SIG-M5 (cell line): ENCODE data around the gene FAM131B.

Experiments
- DNase-seq: peaks from one replicate; lab custom pipeline; 2025; lab: John Stamatoyannopoulos, UW

FAM131B gene

DNA sequence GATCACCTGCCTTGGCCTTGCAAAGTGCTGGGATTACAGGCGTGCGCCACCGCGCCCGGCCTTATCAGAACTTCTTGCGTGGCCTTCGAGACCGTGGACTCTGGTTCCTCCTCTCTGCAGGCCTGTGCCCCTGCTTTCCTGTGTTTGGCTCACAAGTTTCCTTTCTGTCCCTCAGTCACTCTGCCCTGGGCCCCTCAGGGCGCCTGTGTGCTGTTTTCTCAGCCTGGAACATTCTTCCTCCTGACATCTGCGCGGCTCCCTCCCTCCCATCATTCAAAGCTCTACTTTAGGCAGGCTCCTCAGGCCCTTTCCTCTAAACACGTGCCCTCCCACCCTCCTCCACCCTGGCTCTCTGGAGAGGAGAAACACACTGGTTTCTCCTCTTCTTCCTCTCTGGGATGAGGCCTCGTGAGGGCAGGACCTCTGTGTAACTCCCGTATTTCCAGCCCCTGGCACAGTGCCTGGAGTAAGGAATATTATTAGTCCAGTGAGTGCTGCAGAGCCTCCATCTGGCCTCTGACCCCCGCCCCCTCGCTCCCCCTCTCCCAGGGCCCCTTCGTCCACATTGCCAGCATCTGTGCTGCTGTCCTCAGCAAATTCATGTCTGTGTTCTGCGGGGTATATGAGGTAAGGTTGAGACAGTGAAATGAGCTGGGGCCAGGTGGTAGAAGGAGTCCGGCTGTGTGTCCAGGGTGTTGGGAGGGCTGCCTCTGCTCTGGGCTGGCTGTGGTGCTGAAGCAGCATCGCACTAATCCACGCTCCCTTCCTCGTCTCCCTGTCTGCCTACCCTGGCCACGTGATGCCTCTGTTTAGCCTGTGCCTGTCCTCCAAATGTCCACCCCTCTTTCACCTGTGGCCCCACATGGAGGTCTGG, 39.5 kb downstream of the FAM131B start:
- no peak for DNase-seq

DNA sequence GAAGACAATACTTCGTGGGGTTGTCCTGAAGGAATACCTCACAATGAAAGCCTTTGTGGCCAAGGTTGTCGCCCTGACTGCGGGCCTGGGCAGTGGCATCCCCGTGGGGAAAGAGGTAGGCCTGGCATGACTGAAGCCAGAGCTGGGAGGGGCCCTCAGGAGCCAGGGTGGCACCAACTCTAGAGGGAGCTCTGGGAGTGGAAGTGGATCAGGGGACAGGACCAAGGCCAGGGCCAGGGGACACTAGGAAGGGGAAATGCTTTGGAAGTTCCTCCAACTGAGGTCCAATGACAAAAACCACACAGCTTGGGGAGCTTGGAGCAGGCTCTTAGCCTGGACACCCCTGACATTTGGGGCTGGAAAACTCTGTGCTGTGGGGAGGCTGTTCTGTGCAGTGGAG, 40.8 kb downstream of the FAM131B start:
- no peak for DNase-seq

DNA sequence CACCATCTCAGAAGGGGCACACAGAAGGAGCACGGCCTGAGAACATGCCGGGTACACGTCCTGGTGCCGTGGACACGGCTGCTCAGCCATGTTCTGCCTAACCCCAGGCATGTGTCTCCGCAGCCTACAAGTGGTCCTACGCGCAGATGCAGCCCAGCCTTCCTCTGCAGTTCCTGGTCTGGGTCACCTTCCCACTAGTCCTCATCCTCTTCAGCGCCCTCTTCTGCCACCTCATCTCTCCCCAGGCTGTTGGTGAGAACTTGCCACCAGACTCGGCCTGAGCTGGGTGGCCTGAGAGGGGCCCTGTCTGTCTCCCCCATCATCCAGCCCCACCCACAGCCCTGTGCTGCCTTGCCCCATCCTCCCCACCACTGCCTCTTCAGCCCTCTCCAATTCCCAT, 41.3 kb downstream of the FAM131B start:
- no peak for DNase-seq

DNA sequence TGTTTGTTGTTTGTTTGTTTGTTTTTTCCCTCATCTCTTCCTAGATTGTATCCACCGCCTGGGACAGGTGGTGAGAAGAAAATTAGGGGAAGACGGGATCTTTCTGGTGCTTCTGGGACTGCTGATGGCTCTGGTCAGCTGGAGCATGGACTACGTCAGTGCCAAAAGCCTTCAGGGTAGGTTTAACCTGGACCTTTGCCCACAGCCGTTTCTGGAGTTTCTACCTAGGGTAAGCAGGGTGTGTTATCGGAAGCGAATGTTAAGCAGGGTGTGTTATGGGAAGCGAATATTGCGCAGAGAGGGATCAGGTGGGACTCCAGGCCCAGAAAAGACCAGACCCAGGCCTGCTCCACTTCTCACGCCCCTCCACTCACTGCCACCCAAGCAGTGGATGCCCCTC, 41.9 kb downstream of the FAM131B start:
- no peak for DNase-seq

DNA sequence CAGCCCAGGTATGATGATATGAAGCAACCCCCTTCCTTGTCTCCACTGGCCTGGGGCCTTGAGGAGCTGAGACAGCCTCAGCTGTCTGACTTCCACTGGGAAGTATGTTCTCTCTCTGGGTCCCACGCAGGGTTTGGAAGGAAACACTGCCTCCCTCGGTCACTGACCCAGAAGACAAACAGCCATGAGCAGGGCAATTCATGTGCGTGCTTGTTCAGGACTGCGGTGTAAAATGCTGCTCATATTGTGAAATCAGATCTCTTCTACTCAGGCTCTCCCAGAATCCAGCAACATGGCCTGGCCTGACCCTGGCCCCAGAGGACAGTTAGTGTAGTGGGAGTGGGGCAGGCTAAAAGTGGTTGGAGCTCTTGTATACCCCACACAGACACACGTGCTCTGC, 43.9 kb downstream of the FAM131B start:
- no peak for DNase-seq

DNA sequence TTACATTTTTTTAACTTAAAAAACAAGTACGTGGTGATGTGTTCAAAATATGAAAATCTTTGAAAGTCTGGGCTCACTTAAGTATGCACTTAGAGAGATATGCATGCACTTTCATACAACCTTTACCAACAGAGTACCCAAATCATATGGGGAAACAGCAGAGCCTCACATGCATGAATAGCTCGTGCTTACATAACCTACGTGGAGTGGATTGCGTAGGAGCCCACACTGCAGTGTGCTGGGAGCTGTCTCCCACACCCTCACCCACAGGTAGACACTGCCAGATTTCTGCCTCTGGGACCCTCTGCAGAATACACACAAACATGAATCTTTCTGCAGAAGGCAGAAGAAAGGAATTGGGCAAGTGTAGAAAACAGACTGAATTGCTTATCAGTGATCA, 46.0 kb downstream of the FAM131B start:
- no peak for DNase-seq

DNA sequence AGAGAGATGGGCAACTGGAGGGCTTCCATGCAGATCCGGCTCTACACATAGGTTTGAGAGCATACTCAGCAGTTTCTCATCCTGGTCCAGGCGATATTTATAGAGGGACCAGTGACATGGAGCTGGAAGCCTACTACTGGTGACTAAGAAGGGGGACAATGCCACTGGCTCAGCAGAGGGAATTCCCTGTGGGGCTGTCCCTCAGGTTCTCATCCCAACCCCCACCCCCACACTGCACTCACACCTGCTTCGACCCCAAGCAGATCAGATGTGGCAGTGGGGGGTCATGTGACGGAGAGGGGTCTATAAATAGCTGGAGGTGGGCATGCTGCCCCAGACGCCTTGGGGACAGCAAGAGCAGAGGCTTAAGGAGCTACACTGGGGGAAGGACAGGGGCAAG, 46.7 kb downstream of the FAM131B start, which contains the start of gene CLCN1:
Gene CLCN1, plus strand, starts transcription at position 336 of the 400 bp plus-strand sequence. CDS start 102 bp downstream, outside the sequence.
- DNase-seq, result no peak

DNA sequence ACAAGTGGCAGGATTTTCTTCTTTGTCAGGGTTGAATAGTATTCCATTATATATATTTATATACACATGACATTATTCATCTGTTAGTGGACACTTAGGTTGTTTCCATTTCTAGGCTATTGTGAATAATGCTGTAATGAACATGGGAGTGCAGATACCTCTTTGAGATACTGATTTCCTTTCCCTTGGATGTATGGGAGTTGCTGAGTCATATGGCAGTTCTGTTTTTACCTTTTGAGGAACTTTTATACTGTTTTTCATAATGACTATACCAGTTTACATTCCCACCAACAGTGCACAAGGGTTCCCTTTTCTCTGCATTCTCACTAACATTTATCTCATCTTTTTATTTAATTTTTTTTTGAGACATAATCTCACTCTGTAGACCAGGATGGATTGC, 48.4 kb downstream of the FAM131B start:
- DNase-seq, result no peak

DNA sequence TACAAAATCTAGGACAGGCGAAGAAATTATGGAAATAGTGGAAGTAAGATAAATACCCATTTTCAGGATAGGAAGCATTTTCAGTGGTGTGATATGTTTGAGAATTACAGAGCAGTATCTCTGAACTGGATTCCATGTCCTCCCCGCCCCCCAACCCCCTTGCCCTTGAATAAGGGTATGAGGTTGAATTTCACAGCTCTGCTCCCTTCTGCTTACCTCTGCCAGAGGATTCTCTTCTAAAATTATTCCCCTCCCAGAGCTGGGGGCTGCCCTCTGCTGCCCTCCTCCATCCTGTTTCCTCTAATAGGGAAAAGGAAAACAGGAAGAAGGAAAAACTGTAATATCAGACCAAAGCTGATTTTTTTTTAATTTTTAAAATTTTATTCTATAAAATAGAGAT, 53.9 kb downstream of the FAM131B start:
- DNase-seq, result no peak

DNA sequence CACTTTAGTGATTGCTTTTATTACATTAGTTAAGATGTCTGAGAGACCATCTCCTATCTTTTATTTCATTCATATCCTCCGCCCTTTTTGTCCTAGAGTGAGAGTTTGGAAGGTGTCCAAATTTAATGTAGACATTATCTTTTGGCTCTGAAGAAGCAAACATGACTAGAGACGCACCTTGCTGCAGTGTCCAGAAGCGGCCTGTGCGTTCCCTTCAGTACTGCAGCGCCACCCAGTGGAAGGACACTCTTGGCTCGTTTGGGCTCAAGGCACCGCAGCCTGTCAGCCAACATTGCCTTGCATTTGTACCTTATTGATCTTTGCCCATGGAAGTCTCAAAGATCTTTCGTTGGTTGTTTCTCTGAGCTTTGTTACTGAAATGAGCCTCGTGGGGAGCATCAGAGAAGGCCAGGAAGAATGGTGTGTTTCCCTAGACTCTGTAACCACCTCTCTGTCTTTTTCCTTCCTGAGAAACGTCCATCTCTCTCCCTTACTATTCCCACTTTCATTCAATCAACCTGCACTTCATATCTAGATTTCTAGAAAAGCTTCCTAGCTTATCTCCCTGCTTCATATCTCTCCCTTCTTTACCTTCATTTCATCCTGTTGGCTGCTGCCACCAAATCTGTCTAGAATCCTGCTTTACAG, 57.0 kb downstream of the FAM131B start:
- DNase-seq, result no peak

DNA sequence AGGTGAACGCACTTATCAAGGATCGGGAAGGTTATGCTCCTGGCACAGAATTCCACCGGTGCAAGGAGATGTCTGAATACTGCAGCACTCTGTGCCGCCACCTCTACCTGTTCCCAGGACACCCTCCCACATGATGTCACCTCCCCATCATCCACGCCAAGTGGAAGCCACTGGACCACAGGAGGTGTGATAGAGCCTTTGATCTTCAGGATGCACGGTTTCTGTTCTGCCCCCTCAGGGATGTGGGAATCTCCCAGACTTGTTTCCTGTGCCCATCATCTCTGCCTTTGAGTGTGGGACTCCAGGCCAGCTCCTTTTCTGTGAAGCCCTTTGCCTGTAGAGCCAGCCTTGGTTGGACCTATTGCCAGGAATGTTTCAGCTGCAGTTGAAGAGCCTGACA, 57.6 kb downstream of the FAM131B start:
- DNase-seq, result no peak

DNA sequence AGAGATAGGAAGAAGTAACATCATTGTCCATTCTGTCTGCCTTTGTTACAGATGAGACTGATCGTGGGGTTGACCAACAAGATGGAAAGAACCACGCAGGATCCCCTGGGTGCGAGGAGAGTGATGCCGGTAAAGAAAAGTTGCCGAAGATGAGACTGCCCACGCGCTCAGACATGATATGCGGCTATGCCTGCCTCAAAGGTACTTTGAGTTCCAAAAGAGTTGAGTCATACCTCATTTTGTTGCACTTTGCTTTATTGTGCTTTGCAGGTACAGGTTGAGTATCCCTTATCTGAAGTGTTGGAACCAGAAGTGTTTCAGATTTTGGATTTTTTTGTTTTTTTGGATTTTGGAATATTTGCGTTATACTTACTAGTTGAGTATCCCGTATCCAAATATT, 58.8 kb downstream of the FAM131B start:
- DNase-seq, result no peak
